ENCODE data around the gene RFTN1.

The RFTN1 gene

DNA sequence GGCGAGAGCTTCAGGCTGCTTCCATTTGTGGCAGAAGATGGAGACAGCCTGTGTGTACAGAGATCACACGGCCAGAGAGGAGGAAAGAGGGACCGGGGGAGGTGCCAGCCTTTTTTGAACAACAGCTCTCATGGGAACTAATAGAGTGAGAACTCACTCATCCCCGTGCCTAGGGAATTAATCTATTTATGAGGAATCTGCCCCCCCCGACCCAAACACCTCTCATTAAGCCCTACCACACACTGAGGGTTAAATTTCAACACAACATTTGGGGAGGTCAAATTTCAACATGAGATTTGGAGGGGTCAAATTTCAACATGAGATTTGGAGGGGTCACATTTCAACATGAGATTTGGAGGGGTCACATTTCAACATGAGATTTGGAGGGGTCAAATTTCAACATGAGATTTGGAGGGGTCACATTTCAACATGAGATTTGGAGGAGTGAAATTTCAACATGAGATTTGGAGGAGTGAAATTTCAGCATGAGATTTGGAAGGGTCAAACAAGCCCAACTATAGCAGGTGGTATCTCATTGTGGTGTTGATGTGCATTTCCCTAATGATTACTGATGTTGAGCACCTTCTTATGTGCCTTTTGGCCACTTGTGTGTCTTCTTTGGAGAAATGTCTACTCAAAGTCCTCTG is 20.6 kb upstream of the RFTN1 start:
- DNase-seq (ENCODE audit: low read depth in 2 of 3, low spot score in 1 of 3), result no peak

DNA sequence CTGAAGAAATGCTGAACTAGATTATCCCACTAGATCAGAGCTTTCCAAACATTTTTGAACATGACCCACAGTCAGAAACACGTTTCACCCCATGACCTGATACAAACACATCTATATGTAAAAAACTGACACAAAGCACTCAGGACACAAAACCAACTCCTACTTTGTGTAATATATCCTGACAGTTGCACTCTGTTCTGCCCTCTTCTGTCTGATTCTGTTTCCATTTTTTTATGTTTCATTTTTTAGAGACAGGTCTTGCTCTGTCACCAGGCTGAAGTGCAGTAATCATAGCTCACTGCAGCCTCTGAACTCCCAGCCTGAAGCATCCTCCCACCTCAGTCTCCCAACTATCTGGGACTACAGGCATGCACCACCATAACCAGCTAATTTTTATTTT is 15.8 kb upstream of the RFTN1 start:
- DNase-seq (ENCODE audit: low read depth in 2 of 3, low spot score in 1 of 3), result no peak

DNA sequence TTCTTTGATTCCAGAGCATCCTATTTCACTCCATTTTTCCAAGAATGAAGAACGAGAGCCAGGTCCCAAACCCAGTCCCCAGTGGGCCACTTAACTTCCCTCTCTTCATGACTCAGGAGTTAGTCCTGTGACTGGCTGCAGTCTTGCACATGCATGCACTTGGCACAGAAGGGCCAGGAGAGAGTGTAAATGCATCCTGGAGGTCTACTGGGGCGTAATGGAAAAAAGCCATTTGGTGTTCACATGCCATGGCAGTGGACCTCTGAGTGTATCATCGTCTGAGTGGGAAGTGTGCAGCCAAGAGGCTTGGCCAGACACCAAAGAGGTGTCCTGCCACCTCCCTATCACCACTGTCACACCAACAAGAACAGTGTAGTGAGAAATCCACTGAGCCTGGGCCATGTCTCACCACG is 15.1 kb upstream of the RFTN1 start:
- no peak for DNase-seq (ENCODE audit: low read depth in 2 of 3, low spot score in 1 of 3)

DNA sequence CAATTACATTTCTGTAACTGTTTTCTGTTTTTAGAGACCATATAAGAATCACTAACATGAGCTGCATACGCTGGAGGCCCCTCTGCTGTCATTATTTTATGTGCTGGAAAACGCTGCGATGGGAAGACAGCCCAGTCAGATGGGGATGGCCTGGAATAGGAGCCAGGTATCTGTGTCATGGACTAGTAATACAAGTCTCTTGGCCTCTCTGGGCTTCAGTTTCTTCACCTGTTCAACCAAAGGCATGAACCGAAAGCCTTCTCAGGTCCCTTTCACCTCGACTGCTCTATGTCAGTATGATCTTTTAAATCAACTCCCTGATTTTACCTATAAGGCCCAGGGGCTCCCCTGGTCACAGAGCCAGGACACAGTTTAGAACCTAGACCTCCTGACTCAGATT is 14.6 kb upstream of the RFTN1 start:
- DNase-seq (ENCODE audit: low read depth in 2 of 3, low spot score in 1 of 3), result no peak

DNA sequence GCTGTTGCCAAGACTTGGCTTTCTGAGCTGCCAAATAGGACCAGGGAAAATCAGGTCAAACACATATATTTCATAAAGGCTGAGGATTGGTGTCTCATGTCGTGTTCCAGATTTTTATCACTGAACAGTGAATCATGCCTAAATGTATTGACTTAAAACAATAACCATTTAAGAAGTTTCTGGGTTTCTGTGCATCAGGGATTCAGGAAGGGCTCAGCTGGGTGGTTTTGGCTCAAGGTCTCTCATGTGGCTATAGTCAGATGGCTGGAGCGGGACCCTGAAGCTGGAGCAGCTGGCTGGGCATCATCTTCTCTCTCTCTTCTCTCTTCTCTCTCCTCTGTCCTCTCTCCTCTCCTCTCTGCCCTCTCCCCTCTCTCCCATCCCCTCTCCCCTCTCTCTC is 10.7 kb upstream of the RFTN1 start:
- no peak for DNase-seq (ENCODE audit: low read depth in 2 of 3, low spot score in 1 of 3)

DNA sequence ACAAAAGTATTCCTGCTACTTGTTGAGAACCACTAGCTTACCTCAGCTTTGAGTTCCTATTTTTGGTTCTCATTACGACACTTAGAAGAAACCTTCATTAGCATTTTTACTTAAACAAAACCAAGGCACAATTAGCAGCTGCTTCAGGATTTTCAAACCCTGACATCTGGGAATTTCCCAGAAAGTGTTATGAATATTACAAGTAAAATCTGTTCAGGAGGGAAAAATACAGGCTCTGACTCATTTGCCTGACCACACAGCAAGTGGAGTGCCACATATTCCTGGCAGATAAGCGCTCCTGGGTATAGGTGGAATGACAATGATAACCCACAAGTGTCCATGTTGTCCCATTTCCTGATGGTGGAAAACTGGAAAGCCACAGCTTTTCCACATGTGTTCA is 10.3 kb upstream of the RFTN1 start:
- no peak for DNase-seq (ENCODE audit: low read depth in 2 of 3, low spot score in 1 of 3)

- DNase-seq (ENCODE audit: low read depth in 2 of 3, low spot score in 1 of 3), result no peak
Observed at GRCh38 chr3:16522834-16523233, 9.3 kb upstream of the RFTN1 start.

DNA sequence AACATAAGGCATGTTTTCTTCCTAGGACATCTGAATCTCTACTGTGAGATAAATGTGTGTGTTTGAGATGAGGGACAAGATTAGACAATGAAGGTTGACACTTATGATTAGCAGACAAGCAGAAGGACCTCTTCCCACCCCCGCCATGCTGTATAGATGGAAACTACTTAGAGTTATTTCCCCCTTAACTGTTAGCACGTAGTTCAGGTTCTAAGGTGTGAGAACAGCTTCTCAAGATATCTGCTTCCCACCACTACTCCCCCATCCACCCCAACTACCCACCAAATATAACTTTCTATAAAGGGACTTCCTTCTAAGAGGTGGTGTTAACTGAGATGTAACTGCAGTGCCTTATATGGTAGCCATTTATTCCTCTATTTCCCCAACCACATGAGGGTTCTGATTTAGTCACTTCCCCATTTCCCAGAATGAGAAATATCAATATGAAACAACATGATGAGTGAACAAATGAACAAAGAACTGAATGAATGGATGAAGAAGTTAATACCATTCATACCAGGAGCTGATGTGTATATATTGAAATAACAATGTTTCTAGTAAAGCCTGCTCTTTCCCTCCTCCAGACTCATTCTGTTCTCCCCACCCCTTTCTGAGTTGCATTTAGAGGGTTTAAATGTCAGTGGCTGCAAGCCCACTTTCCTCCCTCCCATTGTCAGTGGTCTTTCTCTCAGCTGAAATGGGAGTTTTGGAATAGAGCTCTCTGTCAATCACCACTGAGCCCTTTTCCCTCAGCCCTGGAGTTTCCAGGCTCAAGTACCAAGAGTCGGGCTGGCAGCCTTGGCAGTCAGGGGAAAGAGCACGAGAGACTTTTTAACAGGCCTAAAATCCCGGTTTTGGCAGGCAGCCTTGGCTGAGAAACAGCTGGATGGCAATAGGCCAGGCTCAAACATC is 7.7 kb upstream of the RFTN1 start:
- no peak for DNase-seq (ENCODE audit: low read depth in 2 of 3, low spot score in 1 of 3)

DNA sequence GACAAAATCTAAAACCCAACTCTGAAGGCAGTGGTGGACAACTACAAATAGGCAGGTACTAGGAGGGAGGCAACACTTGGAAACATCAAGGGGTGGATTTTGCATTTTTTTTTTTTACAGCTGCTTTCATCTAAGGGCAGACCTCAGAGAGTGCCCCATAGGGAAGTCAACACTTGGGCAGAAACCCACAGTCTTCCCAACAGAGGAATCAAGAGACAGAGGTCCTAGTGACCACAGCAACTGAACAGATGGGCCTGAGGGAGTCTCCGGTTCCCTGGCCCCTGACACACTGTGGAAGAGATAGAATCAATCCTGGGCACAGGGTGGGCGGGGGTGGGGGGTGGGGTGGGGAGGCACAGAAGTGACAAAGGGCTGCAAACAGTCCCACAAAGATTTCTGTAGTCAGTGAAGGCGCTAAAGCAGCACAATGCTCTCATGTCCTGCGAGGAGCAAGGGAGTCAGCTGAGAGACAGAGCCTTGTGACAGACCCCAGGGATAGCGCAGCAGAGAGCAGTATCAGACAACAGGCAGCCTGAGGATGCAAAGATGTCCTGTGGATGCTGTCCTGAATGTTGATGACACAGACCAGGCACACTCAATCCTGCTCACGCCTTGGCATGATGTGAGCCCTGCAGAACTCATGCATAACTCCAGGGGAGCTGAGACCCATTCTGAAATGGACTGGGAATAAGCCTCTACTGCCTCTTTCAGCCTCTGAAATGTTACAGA is 6.9 kb upstream of the RFTN1 start:
- no peak for DNase-seq (ENCODE audit: low read depth in 2 of 3, low spot score in 1 of 3)

- DNase-seq (ENCODE audit: low read depth in 2 of 3, low spot score in 1 of 3), result no peak
Observed at GRCh38 chr3:16516695-16517481, 3.4 kb upstream of the RFTN1 start.

DNA sequence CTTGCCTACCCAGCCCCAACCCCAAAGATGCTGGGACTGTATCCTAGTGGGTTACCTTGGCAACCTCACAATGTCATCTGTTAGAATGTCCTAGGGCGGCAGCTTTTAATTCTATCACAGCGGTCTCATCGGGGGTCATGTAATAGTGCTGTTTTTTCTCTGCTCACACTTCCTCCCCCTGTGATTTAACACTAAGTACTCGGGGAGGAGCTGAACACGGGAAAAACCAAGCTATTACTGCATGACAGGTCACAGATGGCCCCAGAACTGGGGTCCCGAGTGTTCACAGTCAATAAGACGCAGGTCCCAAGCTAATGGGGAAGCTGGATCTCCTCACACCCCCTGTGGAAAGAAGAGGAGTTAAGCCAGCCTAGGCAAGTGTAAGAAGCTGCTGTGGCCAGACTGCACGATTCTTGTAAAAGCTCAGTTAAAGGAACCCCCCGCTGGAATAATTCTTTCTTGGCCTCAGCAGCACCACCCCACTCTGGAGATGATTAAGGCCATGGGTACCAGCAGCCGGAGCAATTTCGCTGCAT is 2.5 kb upstream of the RFTN1 start:
- DNase-seq (ENCODE audit: low read depth in 2 of 3, low spot score in 1 of 3), result no peak

GRCh38 chr3:16514755-16515353 is 1.4 kb upstream of the RFTN1 start:
- DNase-seq (ENCODE audit: low read depth in 2 of 3, low spot score in 1 of 3), result no peak

DNA sequence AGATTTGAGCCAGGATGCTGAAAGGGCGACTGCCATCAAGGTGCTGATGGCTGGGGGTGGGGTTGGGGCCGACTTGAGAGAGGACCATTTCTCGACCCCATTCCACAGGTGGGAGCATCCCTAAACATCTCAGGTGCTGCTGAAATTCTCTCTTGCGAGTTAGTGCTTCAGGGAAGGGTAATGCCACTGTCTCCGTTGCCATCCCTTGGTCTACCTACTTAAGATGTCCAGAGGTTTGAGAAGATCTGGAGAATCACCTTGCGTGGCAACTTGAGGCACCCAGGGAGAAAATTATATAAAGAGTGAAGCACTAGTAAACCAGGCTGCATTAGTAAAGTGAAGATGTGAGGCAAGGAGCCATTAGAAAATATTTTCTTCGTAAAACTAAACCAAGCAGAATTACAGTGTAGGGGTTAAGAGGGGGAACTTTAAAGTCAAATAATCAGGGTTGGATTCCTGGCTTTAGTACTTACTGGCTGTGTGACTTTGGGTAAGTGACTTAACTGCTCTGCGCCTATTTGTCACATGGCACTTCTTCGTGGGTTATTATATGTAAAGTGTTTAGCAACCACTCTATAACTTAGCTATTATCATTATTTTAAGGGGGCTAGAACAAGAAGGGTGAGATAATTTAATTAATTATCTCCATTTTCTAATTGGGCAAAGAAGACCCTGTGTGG is 662 bp upstream of the RFTN1 start:
- no peak for DNase-seq (ENCODE audit: low read depth in 2 of 3, low spot score in 1 of 3)

DNA sequence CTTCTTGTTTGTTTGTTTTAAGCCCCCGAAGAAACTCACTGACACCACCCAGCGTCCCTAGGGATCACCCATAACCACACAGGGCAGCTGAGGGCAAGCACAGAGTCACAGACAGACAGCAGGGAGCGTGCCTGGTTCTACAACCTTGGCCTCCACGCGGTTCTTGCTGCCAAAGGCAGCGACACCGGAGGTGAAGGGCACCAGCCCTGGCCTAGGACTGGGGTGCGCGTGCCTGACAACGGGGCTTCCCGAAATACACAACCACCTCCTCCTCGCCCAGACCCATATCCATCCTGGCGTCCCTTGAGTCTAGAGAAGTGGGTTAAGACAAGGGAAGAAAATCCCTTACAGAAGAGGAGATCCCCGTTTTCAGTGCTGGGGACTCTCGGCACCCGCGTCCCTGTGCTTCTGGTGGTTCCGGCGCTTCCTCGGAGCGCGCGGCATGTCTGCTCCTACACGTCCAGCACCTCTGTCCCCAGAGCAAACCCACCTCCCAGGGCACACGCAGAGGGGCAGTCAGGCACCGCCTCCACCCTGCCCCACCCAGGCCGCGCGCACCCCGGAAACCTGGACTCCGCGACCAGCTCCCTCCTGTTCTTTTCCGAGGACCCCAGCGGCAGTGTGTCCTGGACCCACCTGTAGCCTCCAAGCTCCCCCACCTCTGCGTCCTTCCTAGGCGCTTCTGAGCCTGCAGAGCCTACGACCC is 911 bp downstream of the RFTN1 start:
- peak in 1 of 3 donors; percentile 46 for DNase-seq (ENCODE audit: low read depth in 2 of 3, low spot score in 1 of 3)

GRCh38 chr3:16511681-16512434 is 1.6 kb downstream of the RFTN1 start:
- DNase-seq (ENCODE audit: low read depth in 2 of 3, low spot score in 1 of 3), result peak; percentile 71 to 82 (median 75)

- no peak for DNase-seq (ENCODE audit: low read depth in 2 of 3, low spot score in 1 of 3)
Observed at GRCh38 chr3:16510620-16511319, 2.7 kb downstream of the RFTN1 start.

DNA sequence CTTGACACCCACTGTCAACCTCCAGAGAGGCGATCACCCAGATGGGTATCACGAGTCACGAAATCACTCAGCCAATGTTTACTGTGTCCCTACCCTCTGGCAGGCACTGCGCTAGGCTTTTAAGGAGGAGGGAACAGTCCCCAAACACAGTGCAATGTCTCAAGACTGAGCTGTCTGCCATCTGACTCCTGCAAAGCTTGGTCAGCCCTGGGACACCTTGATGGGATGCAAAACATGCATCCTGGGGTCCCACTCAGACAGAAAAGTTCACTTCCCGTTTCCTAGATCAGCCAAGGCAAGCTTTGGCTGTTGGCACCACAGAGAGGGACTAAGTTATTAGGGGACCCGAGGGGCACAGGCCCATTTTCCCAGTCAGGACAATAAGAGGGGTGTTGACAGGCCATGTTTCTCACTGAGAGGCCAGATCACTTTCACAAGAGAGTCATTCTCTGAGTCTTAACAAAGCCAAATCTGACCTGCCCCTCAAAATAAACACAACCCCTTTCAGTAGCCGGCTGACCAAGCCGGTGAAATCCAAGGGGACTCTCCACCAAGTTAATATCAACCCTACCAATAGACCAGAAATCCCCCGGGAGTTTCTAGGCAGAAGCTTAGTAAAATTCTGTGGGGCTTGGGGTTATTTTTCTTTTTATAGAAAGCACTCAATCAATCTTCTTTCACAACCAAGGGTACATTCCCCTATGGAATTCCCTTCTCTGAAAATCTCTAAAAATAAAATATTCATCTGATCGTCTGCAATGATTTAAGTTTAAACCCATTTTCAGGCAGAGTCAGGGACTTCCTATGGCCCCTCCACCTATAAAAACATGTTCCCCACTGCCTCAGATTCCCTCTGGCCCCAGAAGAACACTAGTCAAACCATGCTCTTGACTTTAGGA is 3.5 kb downstream of the RFTN1 start:
- no peak for DNase-seq (ENCODE audit: low read depth in 2 of 3, low spot score in 1 of 3)
